HG03575 (cell line): Measurements from ENCODE around the gene SNX13.

Experiments used
- ATAC-seq: cut with Tn5 transposase; IDR thresholded peaks from one replicate; pipeline ENCODE4 v1.9.1; 2021; ENCODE audit not compliant: unreplicated experiment, insufficient number of reproducible peaks, low FRiP score; ENCODE audit errors: extremely low read depth

Gene SNX13

DNA sequence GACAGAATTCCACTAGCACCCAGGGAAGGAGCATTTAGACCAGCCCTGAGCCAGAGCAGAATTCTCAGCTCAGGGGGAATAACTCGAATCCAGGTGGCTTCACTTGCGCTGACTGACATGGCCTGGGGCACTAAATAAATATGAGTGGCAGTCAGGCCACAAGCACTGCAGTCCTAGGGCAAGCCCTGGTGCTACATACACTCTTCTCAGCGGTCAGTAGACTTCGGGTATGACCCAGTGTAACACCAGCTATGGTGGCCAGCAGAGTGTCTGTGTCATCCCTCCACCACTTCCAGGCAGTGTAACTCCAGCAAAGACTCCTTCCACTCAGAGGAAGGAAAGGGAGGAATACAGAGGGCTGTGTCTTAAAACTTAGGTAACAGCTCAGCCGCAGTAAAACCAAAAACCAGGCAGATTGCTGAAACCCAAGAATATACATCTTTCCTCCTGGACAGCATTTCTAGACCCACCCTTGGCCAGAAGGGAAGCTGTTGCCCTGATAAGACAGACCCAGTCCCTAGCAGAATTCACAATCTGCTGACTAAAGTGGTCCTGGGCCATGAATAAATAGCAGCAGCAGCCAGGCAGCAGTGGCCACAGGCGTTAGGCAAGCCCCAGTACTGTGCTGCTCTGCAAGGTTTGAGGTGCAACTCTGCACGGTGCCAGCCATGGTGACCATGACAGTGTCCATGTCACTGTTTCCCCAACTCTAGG lies 77.0 kb downstream of the SNX13 start:
- ATAC-seq, result no peak

DNA sequence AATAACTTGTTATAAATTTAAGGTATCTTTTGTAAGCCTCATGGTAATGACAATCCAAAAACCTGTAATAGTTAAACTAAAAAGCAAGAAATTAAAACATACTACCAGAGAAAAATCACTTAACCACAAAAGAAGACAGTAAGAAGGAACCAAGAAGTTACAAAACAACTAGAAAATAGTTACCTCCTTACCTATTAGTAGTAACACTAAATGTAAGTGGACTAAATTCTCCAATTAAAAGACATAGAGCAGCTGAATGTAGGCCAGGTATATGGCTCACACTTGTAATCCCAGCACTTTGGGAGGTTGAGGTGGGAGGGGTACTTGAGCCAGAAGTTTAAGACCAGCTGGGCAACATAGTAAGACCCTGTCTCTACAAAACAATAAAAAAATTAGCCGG lies 84.0 kb downstream of the SNX13 start:
- no peak for ATAC-seq

DNA sequence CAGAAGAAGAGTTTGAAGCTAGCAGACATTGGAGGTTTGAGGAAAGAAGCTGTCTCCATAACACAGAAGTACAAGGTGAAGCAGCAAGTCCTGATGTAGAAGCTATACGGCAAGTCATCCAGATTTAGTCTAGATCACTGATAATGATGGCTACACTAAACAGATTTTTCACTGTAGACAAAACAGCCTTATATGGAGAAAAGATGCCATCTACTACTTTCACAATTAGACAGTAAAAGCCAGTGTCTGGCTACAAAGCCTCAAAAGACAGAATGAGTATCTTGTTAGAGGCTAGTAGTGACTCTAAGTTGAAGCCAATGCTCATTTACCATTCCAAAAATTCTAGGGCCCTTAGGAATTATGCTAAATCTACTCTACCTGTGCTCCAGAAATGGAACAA lies 85.1 kb downstream of the SNX13 start:
- ATAC-seq, result no peak

DNA sequence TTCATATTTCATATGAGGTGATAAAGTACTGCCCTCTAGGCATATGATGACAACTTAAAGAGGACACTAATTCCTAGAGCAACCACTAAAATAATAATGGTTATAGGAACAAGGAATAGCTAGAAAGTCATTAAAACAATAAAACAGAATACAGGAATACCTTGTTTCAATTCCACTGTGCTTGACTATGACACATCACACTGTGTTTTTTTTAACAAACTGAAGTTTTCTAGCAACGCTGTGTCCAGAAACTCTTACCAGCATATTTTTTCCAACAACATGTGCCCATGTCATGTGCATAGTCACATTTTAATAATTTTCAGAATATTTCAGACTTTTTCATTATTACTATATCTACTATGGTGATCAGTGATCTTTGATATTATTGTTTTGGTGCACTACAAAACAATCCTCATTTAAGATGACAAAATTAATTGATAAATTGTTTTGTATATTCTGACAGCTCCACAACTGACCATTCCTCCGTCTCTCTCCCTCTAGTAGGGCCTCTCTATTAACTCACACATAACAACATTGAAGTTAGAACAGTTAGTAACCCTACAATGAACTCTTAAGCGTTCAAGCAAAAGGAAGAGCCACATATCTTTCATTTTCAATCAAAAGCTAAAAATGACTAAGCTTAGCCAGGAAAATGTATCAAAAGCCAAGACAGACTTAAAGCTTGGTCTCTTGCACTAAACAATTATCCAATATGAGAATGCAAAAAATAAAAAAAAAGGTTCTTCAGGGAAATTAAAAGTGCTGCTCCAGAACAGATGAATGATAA lies 85.8 kb downstream of the SNX13 start:
- no peak for ATAC-seq

DNA sequence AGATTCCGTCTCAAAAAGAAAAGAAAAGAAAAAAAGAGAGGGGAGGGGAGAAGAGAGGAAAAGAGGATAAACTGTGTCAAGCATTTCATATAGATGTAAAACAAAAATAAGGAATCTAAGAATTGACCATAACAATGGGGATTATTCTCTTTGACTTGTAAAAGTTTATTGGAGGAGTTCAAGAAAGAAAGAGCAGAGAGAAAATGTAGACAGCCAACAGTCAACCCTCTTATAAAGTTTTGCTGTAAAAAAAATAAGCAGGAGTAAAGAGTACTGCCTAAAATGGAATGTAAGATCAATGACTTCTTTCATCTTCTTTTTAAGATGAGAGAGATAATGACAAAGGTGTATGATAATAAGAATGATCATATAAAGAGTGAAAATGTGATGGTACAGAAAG lies 87.9 kb downstream of the SNX13 start:
- no peak for ATAC-seq

DNA sequence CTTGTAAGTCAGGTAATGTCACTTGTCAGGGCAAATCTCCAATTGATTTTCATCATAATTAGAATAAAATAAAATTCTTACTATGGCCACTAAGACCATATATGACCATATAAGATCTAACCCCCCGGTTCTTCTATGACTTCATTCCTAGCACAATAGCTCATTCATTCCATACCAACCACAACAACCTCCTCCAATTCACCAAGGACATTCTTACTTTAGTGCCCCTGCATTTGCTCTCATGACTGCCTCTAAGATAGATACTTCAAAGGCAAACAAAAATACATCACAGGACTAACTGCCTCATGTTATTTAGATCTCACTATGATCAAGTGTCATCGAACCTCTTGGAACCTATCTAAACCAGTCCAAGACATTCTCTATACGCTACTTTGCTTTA lies 90.8 kb downstream of the SNX13 start:
- ATAC-seq, result no peak

DNA sequence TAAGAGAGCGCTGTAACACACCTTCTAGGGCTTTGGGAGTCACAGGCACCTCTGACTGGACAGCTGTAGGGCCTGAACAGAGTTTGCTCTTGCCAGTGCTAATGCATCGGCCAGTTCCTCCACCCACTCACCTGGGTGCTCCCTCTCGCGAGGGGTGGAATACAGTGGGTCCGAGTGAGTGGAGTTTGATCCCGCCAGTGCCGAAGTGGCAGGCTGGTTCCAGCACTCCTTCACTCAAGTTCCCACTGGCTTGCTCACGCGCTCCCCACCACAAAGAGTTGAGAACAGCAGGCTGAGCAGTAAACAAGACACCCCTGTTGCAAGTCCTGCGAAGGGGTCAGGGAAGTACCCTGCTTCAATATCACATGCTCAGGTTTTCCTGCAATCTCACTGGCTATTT lies 91.8 kb downstream of the SNX13 start:
- ATAC-seq, result no peak

DNA sequence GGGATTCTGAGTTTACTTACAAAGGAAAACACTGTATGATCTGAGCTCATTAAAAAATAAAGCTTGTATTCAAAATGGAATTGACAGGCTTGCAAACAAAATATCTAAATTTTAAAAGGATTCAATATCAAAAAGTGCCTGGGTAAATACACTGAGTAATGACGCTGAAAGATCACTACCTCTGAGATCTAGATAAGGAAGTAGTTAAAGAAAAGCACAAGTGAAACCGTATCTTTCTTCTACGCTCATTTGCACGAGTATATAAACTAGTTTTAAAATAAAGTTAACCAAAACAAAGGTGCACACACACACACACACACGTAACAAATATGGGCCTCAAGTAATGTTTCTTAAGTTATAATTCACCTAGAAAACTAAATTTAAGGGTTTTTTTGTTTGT lies 93.4 kb downstream of the SNX13 start:
- no peak for ATAC-seq

DNA sequence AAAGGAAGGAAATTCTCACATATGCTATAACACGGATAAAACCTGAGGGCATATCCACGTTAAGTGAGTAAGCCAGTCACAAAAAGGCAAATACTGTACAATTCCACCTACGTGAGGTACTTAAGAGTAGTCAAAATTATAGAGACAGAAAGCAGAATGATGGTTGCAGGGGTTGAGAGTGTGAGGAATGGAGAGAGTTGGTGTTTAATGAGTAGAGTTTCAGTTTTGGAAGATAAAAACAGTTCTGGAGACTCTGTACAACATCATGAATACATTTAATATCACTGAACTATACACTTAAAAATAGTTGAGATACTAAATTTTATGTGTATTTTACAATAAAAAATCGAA lies 95.1 kb downstream of the SNX13 start:
- ATAC-seq, result no peak

DNA sequence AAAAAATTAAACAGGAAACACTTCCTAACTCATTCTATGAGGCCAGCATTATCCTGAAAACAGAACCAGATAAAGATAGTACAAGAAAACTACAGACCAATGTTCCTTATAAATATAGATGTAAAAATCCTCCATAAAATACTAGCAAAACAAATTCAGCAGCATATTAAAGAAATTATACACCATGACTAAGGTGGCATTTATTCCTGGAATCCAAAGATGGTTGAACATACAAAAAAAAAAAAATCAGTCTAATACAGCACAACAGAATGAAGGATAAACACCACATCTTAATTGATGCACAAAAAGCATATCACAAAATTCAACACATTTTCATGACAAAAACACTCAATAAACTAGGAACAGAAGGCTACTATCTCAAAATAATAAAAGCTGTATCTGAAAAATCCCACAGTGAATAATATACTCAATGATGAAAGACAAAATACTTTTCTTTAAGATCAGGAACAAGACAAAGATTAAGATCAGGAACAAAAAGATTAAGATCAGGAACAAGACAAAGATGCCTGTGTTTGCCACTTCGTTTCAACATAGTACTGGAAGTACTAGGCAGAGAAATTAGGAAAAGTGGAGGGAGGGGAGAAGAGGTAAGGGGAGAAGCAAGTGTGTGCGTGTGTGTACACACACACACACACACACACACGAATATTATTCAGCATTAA lies 95.6 kb downstream of the SNX13 start:
- no peak for ATAC-seq

DNA sequence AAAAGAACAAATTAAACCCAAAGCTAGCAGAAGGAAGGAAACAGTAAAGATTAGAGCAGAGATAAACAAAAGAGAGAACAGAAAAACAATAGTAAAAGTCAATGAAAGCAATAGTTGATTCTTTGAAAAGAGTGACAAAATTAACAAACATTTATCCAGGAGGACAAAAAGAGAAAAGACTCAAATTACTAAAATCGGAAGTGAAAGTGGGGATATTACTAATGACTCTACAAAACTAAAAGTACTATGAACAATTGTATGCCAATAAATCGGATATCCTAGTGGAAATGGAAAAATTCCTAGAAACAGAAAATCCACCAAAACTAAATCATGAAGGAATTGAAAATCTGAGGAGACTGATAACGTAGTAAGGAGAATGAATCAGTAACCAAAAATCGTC lies 96.3 kb downstream of the SNX13 start:
- no peak for ATAC-seq

DNA sequence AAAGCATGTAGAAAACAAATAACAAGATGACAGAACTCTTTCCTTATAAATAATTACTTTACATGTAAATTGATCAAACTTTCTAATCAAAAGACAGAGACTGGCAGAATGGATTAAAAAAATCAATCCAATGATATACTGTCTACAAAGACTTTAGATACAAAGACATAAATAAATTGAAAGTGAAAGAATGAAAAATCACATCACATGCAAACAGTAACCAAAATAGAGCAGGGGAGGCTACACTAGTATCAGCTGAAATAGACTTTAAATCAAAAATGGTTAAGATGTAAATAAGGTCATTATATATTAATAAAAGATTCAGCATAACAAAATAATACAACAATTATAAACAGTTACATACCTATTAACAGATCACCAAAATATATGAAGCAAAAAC lies 97.3 kb downstream of the SNX13 start:
- ATAC-seq, result no peak

DNA sequence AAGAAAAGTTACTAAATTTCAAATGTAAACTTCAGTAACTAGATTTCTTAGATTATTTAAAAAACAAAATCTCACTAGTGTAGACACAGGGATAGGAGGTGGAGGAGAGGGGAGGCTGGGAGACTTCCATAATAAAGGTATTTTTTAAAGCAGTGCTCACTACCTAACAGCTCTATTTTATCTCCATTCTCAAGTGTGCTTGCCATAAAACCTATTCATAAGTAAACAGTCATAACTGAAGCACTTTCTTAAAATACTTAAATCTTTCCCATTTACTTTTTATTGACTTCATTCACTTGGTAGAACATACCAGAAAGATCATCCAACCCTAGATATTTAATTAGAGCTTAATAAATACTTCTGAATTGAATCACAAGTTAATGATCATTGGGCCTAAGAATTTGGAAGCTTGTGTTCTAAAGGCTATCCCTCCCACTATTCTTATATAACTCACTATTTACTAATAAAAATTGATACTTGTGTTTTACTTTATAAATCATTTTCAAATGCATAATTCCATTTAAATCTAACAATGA lies 107.4 kb downstream of the SNX13 start:
- ATAC-seq, result no peak

DNA sequence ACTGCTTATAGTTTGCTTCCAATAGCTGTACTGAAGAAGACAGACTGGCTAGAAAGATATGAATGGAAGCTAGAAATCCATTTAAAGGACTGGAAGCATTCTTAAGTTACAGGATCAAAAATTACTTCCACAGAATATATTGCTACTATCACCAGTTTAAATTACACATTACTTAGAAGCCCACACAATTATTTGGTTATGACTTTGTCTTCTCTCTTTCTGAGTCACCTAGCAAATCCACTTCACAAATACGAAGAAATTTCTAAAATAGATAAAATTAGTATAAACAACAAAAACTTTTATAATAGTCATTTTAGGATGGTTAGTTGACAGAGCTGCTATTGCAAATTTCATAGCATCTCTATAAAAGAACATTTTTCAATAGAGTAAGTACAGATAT lies 108.1 kb downstream of the SNX13 start:
- no peak for ATAC-seq

DNA sequence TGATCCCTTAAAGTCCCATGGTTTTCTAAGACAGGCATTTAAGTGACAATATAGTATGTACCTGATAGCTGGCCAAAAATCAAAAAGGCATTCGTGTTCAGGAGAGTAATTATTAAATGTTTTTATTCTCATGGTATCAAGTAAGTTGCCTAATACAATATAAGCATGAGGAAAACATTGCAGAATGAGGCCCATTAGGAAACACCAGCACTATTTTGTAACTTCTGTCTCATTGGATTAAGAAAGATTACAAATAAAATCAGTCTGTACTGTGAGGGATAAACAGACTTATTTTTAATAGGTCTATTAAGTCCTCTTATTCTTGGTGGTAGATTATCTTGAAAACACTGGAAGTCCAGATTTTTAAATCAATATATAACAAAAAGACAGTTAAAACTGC lies 110.1 kb downstream of the SNX13 start:
- ATAC-seq, result no peak

DNA sequence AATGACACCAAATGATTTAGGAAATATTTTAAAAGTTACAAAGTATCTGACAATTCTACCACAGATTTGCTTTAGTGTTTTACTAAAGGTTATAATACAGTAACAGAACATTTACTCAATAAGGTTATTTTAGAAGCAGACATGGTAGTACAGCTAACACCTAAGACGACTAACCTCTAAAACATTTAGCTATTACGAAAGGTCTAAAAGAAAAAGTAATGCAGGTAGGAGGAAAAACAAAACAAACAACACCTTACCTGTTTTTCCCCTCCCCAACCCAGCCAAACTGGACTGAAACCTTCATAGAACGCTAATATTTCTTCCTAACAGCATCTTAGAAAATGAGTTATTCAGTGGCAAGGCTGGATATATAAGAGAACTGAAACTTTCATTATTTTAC lies 111.3 kb downstream of the SNX13 start:
- ATAC-seq, result no peak

DNA sequence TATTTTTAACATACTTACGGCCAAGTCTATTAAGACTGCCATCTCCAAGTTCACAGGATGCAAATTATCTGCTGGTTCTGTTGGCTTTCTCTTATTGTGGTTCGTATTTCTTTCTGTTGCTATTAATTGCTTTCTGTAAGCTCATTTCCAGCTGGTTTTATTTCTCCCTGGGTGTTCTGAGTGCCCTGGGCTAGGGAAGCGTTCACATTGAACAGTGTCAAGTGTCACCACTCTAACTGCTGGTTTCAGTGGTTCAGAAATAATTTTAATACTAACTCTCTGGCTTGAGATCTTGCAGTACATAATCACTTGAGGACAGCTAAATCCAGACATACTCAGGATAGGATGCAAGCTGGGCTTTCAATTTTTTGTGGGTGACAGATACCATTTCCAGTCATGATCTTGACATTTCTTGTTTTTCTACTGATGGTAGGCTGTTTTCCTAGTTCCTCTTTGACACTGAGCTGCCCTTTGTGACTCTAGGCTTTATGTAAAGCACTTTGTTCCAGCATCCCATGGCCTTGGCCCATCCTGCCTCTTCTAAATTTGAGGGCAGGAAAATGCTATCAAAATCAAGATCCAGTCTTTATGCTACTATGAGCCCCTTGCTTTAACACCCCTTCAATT lies 117.6 kb downstream of the SNX13 start:
- no peak for ATAC-seq

DNA sequence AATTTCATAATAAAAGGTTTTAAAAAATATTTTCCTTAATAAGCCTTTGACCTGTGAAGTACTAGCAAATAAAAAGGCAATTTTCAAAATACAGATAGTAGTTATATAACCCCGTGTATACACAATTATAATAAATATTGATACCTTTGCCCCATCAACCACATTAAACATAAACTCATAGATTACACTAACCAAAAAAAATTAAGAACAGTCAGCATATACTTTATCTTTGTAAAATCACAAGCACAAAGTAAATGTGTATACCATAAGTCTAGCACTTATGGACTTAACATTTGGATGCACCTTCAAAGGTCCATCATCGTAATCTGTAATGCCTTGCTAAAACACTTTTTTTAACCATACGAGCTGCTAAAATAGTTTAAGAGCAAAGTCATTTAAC lies 123.4 kb downstream of the SNX13 start:
- ATAC-seq, result no peak

DNA sequence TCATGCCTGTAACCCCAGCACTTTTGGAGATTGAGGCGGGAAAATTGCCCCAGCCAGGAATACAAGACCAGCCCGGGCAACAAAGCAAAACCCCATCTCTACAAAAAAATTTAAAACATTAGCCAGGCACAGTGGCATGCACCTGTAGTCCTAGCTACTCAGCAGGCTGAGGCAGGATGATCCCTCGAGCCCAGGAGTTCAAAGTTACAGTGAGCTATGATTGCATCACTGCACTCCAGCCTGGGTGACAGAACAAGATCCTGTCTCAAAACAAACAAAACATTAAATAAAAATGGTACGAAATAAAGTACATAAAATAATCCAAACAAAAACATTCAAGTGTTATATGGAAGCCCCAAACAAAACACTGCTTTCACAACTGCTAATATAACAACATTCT lies 125.0 kb downstream of the SNX13 start:
- no peak for ATAC-seq

DNA sequence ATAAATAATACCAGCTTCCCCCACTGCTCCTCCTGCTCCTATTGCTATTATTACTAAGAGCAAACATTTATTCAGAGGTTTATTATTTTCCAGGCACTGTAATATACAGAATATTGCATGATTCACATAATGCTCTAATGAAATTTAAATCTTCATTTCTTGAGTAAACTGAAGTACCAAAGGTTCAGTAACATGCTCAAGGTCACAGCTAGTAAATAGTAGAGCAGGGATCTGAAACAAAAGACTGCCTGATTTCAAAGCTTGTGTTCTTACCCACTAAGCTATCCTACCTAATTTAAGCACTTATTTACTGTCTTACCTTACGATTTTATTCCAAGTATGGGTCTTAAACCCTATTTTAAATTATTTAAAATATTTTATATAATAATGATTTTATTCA lies 126.2 kb downstream of the SNX13 start:
- no peak for ATAC-seq
